WTC11 (cell line): Measurements from ENCODE around the gene MID1. TPM values are rescaled to one million over a fixed set of nuclear protein-coding genes. Genes with fewer than 3 reads are reported as not detected.

Experiments
- ATAC-seq: fragments of 200-7000 bp; cut with Tn5 transposase; 2 replicates; pipeline ENCODE4 v1.10.0; 2021; ENCODE audit warnings: mild to moderate bottlenecking, moderate library complexity
- CTCF ChIA-PET: fragments of 300-600 bp; sonication (Branson Sonifier 250); formaldehyde crosslinking; loops from one replicate; lab custom pipeline; 2021; ENCODE audit warnings: antibody characterized with exemption; lab: Charles Lee
- POLR2A ChIA-PET: fragments of 350-600 bp; sonication (Branson Sonifier 250); formaldehyde crosslinking; loops from one replicate; lab custom pipeline; 2021; ENCODE audit warnings: antibody characterized with exemption; lab: Charles Lee
- DNase-seq: peaks from one replicate; pipeline ENCODE4 v3.0.0; 2021; ENCODE audit warnings: low spot score
- H3K27ac Mint-ChIP-seq: 2 replicates; pipeline ENCODE4 v1.8.0; 2021; ENCODE audit warnings: mixed read lengths
- H3K27me3 Mint-ChIP-seq: 2 replicates; pipeline ENCODE4 v1.8.0; 2021; ENCODE audit warnings: low read depth, mild to moderate bottlenecking, moderate library complexity, mixed read lengths
- H3K36me3 Mint-ChIP-seq: 2 replicates; pipeline ENCODE4 v1.8.0; 2021; ENCODE audit warnings: mixed read lengths
- H3K4me1 Mint-ChIP-seq: 2 replicates; pipeline ENCODE4 v1.8.0; 2022; ENCODE audit warnings: mixed read lengths
- H3K4me3 Mint-ChIP-seq: 2 replicates; pipeline ENCODE4 v1.8.0; 2021; ENCODE audit warnings: mild to moderate bottlenecking, moderate library complexity, mixed read lengths
- H3K9me3 Mint-ChIP-seq: 2 replicates; pipeline ENCODE4 v1.8.0; 2021; ENCODE audit warnings: mixed read lengths
- FOXP1 ChIP-seq: sonication (generic); formaldehyde crosslinking; IDR thresholded peaks from 2 replicates; pipeline ENCODE4 v1.8.0; 2022; ENCODE audit warnings: missing genetic modification reagents, mild to moderate bottlenecking, moderate library complexity, borderline replicate concordance
- KAT7 ChIP-seq: sonication (generic); formaldehyde crosslinking; IDR thresholded peaks from 2 replicates; pipeline ENCODE4 v1.8.1; 2023; ENCODE audit warnings: missing genetic modification reagents, mild to moderate bottlenecking, borderline replicate concordance
- MYBL2 ChIP-seq: sonication (generic); formaldehyde crosslinking; IDR thresholded peaks from 2 replicates; pipeline ENCODE4 v1.8.1; 2023; ENCODE audit warnings: mild to moderate bottlenecking, moderate library complexity, missing genetic modification reagents
- NFYB ChIP-seq: sonication (generic); formaldehyde crosslinking; conservative IDR thresholded peaks from 2 replicates; pipeline ENCODE4 v1.8.0; 2022; ENCODE audit warnings: low read depth, missing genetic modification reagents
- NR3C1 ChIP-seq: sonication (generic); formaldehyde crosslinking; conservative IDR thresholded peaks from 2 replicates; pipeline ENCODE4 v1.8.1; 2023; ENCODE audit warnings: low read depth, mild to moderate bottlenecking, missing genetic modification reagents
- OVOL2 ChIP-seq: fragments of 250-450 bp; sonication (Bioruptor Pico); IDR thresholded peaks from 2 replicates; pipeline ENCODE4 v1.9.0; 2021; ENCODE audit warnings: mild to moderate bottlenecking, borderline replicate concordance
- RORB ChIP-seq: fragments of 250-450 bp; sonication (Bioruptor Pico); IDR thresholded peaks from 2 replicates; pipeline ENCODE4 v1.9.0; 2021; ENCODE audit warnings: mild to moderate bottlenecking
- SOX15 ChIP-seq: fragments of 250-450 bp; sonication (Bioruptor Pico); IDR thresholded peaks from 2 replicates; pipeline ENCODE4 v1.9.0; 2021; ENCODE audit warnings: mild to moderate bottlenecking
- TCF7 ChIP-seq: sonication (generic); formaldehyde crosslinking; IDR thresholded peaks from 2 replicates; pipeline ENCODE4 v1.8.0; 2022; ENCODE audit warnings: mild to moderate bottlenecking, low read depth, missing genetic modification reagents, moderate library complexity
- ZNF121 ChIP-seq: sonication (generic); formaldehyde crosslinking; IDR thresholded peaks from 2 replicates; pipeline ENCODE4 v1.8.0; 2023; ENCODE audit warnings: missing genetic modification reagents
- ZNF138 ChIP-seq: sonication (generic); formaldehyde crosslinking; conservative IDR thresholded peaks from 2 replicates; pipeline ENCODE4 v1.8.1; 2022; ENCODE audit warnings: mild to moderate bottlenecking, moderate library complexity, missing genetic modification reagents
- ZNF219 ChIP-seq: sonication (generic); formaldehyde crosslinking; IDR thresholded peaks from 2 replicates; pipeline ENCODE4 v1.8.0; 2023; ENCODE audit warnings: missing genetic modification reagents, mild to moderate bottlenecking, borderline replicate concordance
- ZNF671 ChIP-seq: fragments of 250-450 bp; sonication (Bioruptor Pico); IDR thresholded peaks from 2 replicates; pipeline ENCODE4 v1.8.0; 2021; ENCODE audit warnings: mild to moderate bottlenecking
- total RNA-seq: library from RNA; stranded (reverse); gene quantifications from 3 replicates; pipeline ENCODE4 v1.2.3, GENCODE V29; 2021
- TF ChIP-seq, protein P1 (sequence below): fragments of 250-450 bp; sonication (Bioruptor Pico); conservative IDR thresholded peaks from 2 replicates; pipeline ENCODE4 v1.9.0; 2021; ENCODE audit warnings: mild to moderate bottlenecking
- TF ChIP-seq, protein P2 (sequence below): sonication (generic); formaldehyde crosslinking; IDR thresholded peaks from 2 replicates; pipeline ENCODE4 v1.8.1; 2023; ENCODE audit warnings: mild to moderate bottlenecking, missing genetic modification reagents, borderline replicate concordance
- TF ChIP-seq, protein P3 (sequence below): sonication (generic); formaldehyde crosslinking; IDR thresholded peaks from 2 replicates; pipeline ENCODE4 v1.8.0; 2022; ENCODE audit warnings: missing genetic modification reagents
- TF ChIP-seq, protein P4 (sequence below): fragments of 250-450 bp; sonication (Bioruptor Pico); IDR thresholded peaks from 2 replicates; pipeline ENCODE4 v2.1.2; 2022; ENCODE audit warnings: mild to moderate bottlenecking, moderate library complexity
- TF ChIP-seq, protein P5 (sequence below): sonication (generic); formaldehyde crosslinking; IDR thresholded peaks from 2 replicates; pipeline ENCODE4 v1.8.0; 2022; ENCODE audit warnings: mild to moderate bottlenecking, missing genetic modification reagents
- TF ChIP-seq, protein P6 (sequence below): sonication (generic); formaldehyde crosslinking; IDR thresholded peaks from 2 replicates; pipeline ENCODE4 v1.8.1; 2022; ENCODE audit warnings: mild to moderate bottlenecking, moderate library complexity, missing genetic modification reagents

Gene MID1
- total RNA-seq, 1 experiment from 2014 or later = 52.2 TPM

DNA sequence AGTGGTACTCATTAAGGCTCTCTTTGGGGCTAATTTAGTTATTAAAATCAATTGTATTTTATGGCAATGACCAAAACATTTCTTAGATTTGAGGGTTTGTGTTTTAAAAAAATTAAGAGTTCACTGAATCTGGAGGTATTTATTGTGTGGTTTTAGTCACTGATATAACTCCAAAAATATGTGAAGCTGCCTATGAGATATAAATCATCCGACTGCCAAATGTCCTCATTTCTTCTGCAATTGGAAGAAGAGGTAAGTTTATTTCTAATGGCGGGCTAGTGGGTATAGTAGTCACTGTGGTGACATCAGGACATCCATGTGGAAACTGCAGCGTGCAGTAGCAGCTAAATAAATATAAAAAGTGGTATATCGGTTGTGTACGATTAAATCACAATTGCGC lies 205.5 kb downstream of the MID1 start (continued):
- TF ChIP-seq, protein P1, sequence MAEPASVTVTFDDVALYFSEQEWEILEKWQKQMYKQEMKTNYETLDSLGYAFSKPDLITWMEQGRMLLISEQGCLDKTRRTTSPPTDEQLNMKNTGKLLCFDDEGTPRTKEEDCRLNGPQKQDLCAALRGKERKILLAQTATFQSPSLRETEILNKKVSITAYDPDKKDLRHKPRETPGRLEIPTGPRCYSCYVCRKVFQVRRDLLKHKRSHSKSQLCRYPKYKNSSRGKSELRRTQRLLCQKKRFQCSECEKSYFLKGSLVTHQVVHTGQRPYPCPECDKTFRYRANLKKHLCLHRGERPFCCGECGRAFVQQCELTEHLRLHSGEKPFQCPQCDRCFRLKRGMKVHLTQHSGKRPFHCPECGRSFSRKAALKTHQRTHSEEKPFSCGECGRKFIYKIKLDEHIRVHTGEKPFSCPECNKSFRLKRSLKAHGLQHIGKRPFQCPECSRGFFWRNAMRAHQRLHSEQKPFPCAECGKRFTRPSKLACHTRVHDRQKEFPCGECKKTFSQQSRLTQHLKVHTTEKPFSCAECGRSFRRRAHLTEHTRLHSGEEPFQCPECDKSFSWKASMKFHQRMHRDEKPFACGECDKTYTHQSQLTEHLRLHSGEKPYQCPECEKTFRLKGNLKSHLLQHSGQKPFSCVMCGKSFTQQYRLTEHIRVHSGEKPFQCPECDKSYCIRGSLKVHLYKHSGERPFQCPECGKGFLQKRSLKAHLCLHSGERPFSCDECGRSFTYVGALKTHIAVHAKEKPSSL (CRISPR knock-in tag) = no peak

DNA sequence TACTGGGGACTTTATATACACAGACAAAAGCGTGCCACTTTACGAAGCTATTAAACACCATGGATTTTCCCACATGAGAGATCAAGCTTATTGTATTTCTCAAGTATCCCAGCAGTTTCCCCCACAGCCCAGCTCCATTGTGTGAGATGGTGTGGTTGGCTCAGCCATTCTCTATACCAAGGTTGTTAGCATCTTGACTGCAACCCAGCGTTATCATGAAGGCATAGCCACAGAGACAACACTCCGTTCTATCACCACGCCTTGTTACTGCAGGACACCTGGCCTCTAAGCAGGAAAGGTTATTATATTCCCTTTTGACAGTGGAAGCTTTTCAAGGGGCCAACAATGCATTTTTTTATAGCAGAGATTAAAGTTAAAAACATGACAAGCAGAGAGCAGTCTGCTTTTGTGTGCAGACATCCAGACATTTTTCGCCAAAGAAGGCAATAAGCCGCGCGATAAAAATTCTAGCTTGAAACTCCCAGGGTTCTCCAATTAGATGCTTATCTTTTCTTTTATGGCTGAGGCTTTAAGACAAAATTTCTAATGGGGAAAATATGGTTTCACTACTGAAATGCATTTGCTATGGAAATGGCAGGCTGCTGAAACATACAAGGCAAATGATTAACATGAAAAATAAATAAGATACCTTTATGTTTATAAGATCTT lies 206.1 kb downstream of the MID1 start:
- no peaks in the 10 kb centered on the region; the same call in 1 of the 2 replicates for H3K27me3 Mint-ChIP-seq
- ATAC-seq (no peak), DNase-seq (no peak)
- no peak overlapping the region for H3K27ac Mint-ChIP-seq
- H3K4me1 Mint-ChIP-seq = peaks cover 4% of the 10 kb centered on the region; the same call in 1 of the 2 replicates
- ChIA-PET CTCF (no interaction called here), POLR2A (no interaction called here)
- TF ChIP-seq, protein P2, sequence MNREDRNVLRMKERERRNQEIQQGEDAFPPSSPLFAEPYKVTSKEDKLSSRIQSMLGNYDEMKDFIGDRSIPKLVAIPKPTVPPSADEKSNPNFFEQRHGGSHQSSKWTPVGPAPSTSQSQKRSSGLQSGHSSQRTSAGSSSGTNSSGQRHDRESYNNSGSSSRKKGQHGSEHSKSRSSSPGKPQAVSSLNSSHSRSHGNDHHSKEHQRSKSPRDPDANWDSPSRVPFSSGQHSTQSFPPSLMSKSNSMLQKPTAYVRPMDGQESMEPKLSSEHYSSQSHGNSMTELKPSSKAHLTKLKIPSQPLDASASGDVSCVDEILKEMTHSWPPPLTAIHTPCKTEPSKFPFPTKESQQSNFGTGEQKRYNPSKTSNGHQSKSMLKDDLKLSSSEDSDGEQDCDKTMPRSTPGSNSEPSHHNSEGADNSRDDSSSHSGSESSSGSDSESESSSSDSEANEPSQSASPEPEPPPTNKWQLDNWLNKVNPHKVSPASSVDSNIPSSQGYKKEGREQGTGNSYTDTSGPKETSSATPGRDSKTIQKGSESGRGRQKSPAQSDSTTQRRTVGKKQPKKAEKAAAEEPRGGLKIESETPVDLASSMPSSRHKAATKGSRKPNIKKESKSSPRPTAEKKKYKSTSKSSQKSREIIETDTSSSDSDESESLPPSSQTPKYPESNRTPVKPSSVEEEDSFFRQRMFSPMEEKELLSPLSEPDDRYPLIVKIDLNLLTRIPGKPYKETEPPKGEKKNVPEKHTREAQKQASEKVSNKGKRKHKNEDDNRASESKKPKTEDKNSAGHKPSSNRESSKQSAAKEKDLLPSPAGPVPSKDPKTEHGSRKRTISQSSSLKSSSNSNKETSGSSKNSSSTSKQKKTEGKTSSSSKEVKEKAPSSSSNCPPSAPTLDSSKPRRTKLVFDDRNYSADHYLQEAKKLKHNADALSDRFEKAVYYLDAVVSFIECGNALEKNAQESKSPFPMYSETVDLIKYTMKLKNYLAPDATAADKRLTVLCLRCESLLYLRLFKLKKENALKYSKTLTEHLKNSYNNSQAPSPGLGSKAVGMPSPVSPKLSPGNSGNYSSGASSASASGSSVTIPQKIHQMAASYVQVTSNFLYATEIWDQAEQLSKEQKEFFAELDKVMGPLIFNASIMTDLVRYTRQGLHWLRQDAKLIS = no peak
- TF ChIP-seq, protein P3, sequence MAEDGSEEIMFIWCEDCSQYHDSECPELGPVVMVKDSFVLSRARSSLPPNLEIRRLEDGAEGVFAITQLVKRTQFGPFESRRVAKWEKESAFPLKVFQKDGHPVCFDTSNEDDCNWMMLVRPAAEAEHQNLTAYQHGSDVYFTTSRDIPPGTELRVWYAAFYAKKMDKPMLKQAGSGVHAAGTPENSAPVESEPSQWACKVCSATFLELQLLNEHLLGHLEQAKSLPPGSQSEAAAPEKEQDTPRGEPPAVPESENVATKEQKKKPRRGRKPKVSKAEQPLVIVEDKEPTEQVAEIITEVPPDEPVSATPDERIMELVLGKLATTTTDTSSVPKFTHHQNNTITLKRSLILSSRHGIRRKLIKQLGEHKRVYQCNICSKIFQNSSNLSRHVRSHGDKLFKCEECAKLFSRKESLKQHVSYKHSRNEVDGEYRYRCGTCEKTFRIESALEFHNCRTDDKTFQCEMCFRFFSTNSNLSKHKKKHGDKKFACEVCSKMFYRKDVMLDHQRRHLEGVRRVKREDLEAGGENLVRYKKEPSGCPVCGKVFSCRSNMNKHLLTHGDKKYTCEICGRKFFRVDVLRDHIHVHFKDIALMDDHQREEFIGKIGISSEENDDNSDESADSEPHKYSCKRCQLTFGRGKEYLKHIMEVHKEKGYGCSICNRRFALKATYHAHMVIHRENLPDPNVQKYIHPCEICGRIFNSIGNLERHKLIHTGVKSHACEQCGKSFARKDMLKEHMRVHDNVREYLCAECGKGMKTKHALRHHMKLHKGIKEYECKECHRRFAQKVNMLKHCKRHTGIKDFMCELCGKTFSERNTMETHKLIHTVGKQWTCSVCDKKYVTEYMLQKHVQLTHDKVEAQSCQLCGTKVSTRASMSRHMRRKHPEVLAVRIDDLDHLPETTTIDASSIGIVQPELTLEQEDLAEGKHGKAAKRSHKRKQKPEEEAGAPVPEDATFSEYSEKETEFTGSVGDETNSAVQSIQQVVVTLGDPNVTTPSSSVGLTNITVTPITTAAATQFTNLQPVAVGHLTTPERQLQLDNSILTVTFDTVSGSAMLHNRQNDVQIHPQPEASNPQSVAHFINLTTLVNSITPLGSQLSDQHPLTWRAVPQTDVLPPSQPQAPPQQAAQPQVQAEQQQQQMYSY (CRISPR knock-in tag) = no peak
- TF ChIP-seq FOXP1 = no peak
- TF ChIP-seq ZNF671 = no peak
- no peak for TF ChIP-seq ZNF138 (CRISPR knock-in tag)
- no peak for TF ChIP-seq OVOL2 (CRISPR knock-in tag)
- TF ChIP-seq, protein P4, sequence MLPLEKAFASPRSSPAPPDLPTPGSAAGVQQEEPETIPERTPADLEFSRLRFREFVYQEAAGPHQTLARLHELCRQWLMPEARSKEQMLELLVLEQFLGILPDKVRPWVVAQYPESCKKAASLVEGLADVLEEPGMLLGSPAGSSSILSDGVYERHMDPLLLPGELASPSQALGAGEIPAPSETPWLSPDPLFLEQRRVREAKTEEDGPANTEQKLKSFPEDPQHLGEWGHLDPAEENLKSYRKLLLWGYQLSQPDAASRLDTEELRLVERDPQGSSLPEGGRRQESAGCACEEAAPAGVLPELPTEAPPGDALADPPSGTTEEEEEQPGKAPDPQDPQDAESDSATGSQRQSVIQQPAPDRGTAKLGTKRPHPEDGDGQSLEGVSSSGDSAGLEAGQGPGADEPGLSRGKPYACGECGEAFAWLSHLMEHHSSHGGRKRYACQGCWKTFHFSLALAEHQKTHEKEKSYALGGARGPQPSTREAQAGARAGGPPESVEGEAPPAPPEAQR = no peak
- no peak for TF ChIP-seq ZNF121 (CRISPR knock-in tag)
- H3K36me3 Mint-ChIP-seq = no peaks in the 10 kb centered on the region
- H3K9me3 Mint-ChIP-seq = no peaks in the 10 kb centered on the region
- no peak overlapping the region for H3K4me3 Mint-ChIP-seq

DNA sequence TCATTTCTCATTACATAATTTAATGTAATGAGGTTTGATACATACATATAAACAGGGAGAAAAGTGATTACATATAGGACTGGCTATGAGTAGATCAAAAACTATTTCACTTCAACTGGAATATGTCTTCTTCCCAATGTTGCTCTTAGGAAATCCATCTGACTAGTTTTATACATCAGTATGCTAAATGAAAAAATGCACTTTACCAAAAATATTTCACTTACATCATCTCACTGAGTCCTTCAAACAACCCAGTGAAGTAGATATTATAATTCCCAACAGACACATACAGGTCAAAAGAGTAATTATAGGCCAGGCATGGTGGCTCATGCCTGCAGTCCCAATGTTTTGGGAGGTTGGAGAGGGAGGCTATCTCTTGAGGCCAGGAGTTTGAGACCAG lies 215.9 kb downstream of the MID1 start:
- DNase-seq (no peak), ATAC-seq (no peak)
- ChIA-PET POLR2A (no interaction called here), CTCF (no interaction called here)
- no peaks in the 10 kb centered on the region for H3K4me1 Mint-ChIP-seq
- no peaks in the 10 kb centered on the region for H3K27me3 Mint-ChIP-seq
- H3K27ac Mint-ChIP-seq = no peak overlapping the region
- 0 out of 2 replicates have a peak, but pooled peaks cover 7% of the 10 kb centered on the region for H3K9me3 Mint-ChIP-seq
- no peaks in the 10 kb centered on the region for H3K36me3 Mint-ChIP-seq
- no peak overlapping the region for H3K4me3 Mint-ChIP-seq
- TF ChIP-seq MYBL2 (CRISPR knock-in tag) (no peak), KAT7 (no peak), TCF7 (no peak), SOX15 (CRISPR knock-in tag) (no peak), NFYB (CRISPR knock-in tag) (no peak), NR3C1 (CRISPR knock-in tag) (no peak), RORB (CRISPR knock-in tag) (no peak), ZNF219 (CRISPR knock-in tag) (no peak)
- TF ChIP-seq, protein P5, sequence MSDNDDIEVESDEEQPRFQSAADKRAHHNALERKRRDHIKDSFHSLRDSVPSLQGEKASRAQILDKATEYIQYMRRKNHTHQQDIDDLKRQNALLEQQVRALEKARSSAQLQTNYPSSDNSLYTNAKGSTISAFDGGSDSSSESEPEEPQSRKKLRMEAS (CRISPR knock-in tag) = no peak
- TF ChIP-seq, protein P6, sequence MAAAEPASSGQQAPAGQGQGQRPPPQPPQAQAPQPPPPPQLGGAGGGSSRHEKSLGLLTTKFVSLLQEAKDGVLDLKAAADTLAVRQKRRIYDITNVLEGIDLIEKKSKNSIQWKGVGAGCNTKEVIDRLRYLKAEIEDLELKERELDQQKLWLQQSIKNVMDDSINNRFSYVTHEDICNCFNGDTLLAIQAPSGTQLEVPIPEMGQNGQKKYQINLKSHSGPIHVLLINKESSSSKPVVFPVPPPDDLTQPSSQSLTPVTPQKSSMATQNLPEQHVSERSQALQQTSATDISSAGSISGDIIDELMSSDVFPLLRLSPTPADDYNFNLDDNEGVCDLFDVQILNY (CRISPR knock-in tag) = no peak
